ENCODE results near the gene TMEM130. TPM values are rescaled to one million over a fixed set of nuclear protein-coding genes. Genes with fewer than 3 reads are reported as not detected.

TMEM130 gene
- polyA plus RNA-seq, 2 of the 4 experiments (the other 2 are of a cell fraction): 0.25 to 0.41 TPM

DNA sequence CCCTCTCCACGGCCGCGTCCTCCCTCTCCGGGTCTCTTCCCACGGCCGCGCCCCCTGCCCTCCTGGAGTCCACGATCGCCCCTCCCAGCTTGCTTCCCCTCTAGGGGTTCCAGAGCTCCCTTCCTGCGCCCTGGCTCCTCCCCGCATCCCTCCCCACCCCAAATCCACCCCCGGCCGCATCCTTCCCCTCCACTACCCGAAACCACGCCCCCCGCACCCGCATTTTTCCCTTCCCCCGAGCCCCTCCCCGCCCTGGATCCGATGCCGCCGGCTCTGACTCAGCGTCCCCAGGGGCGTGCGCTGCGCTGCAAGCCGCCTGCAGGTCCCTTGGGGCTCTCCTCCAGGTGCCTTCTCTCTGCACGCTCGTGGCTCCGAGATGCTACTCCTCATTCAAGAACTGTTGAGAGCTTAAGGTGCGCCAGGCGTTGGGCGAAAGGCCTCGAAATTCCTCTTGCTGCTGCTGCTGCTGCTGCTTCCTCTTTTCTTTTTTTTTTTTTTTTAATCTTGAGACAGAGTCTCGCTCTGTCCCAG lies 372 bp upstream of the TMEM130 start:
- H3K4me3 ChIP-seq: peak overlapping the region; percentile 88
- no peaks in the 10 kb centered on the region for H3K9me3 ChIP-seq
- H3K27ac ChIP-seq: peak overlapping the region; percentile 72 to 87
- peak; percentile 47 to 70 for DNase-seq (ENCODE audit: low read depth in 1 of 2, low spot score in 1 of 2)
- 13% methylated on average over 9 of the region's 35 CpGs for WGBS (ENCODE audit: missing lambda C conversion rate)
- H3K4me2 ChIP-seq: peak overlapping the region; percentile 100
- POLR2A ChIA-PET: no interaction called here
- peak; percentile 73 to 75 for ATAC-seq
- TF ChIP-seq MAZ (IDR thresholded peaks at IDR 0.05; ENCODE audit: borderline replicate concordance, low read depth, low read length): no peak
- TF ChIP-seq TP53 (CRISPR knock-in tag; IDR thresholded peaks at IDR 0.05): no peak
- TF ChIP-seq PHF8 (IDR thresholded peaks at IDR 0.05; ENCODE audit: borderline replicate concordance, low read depth): no peak
- no peak for TF ChIP-seq HOXB5 (CRISPR knock-in tag; IDR thresholded peaks at IDR 0.05)
- TF ChIP-seq ZFP36 (IDR thresholded peaks at IDR 0.05; ENCODE audit: borderline replicate concordance, partially characterized antibody): no peak
- TF ChIP-seq, protein P1, sequence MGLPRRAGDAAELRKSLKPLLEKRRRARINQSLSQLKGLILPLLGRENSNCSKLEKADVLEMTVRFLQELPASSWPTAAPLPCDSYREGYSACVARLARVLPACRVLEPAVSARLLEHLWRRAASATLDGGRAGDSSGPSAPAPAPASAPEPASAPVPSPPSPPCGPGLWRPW (IDR thresholded peaks at IDR 0.05): no peak
- TF ChIP-seq CHD4 (IDR thresholded peaks at IDR 0.05; ENCODE audit: borderline replicate concordance): no peak
- no peak for TF ChIP-seq KDM1A (IDR thresholded peaks at IDR 0.05; ENCODE audit: low read depth)
- TF ChIP-seq, protein P2, sequence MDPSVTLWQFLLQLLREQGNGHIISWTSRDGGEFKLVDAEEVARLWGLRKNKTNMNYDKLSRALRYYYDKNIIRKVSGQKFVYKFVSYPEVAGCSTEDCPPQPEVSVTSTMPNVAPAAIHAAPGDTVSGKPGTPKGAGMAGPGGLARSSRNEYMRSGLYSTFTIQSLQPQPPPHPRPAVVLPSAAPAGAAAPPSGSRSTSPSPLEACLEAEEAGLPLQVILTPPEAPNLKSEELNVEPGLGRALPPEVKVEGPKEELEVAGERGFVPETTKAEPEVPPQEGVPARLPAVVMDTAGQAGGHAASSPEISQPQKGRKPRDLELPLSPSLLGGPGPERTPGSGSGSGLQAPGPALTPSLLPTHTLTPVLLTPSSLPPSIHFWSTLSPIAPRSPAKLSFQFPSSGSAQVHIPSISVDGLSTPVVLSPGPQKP (IDR thresholded peaks at IDR 0.05; ENCODE audit: low read depth, low read length): no peak
- TF ChIP-seq KDM5A (IDR thresholded peaks at IDR 0.05): no peak
- TF ChIP-seq ESRRA (IDR thresholded peaks at IDR 0.05; ENCODE audit: borderline replicate concordance, low read length): no peak
- no peak for TF ChIP-seq PBX3 (IDR thresholded peaks at IDR 0.05)
- CTCF ChIA-PET: interaction anchor here (0.6 to 1.5 kb wide), 5 partner anchors 8 to 360 kb away, joined by 3 to 8 read pairs (median 3); partner anchors contain the start of gene TRRAP
- peaks cover 9% of the 10 kb centered on the region for H3K4me1 ChIP-seq
- no peak for FAIRE-seq

DNA sequence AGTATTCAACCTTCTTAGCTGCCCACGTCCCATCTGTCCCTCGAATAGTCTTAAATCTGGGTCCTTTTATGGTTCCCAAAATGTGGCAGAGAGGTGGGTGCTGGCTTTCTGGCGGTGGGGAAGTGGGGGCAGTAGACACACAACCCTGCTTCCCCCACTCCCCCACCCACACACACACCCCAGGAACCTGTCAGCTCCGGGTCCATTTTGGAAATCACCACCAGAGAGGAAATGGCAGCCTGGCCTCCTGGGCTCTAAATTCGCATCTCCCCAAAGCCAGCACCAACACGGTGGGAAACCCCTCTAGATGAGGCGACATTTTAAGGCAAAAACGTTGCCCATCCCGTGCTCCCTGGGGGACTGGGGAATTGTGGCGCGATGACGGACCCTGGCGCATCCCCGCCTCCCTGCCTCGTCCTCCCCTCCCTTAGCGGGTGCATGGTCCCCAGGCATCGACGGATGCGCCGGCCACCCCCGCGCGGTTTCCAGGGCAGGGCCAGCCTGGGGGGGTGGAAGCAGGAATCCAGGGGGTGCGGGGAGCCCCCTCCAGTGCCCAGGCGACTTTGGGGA lies 702 bp downstream of the TMEM130 start:
- Histone ChIP-seq H3K4me1 (peaks cover 12% of the 10 kb centered on the region), H3K4me2 (peak overlapping the region; percentile 100), H3K4me3 (peak overlapping the region; percentile 88), H3K27ac (peak overlapping the region in 1 of 2 experiments; percentile 87; a peak in 4 of 6 replicates), H3K9me3 (no peaks in the 10 kb centered on the region)
- 72% methylated on average over 12 of the region's 25 CpGs for WGBS (ENCODE audit: missing lambda C conversion rate)
- DNase-seq (ENCODE audit: low read depth in 1 of 2, low spot score in 1 of 2) (no peak), ATAC-seq (no peak), FAIRE-seq (no peak)
- ChIA-PET POLR2A (no interaction called here), CTCF (interaction anchor here (1.1 to 1.4 kb wide), 2 partner anchors 9 to 11 kb away, joined by 3 to 7 read pairs; partner anchors contain the start of gene TRRAP)
- TF ChIP-seq, protein P3, sequence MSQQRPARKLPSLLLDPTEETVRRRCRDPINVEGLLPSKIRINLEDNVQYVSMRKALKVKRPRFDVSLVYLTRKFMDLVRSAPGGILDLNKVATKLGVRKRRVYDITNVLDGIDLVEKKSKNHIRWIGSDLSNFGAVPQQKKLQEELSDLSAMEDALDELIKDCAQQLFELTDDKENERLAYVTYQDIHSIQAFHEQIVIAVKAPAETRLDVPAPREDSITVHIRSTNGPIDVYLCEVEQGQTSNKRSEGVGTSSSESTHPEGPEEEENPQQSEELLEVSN (IDR thresholded peaks at IDR 0.05; ENCODE audit: borderline replicate concordance, low read depth): no peak
- no peak for TF ChIP-seq HOXB5 (CRISPR knock-in tag; IDR thresholded peaks at IDR 0.05)
- no peak for TF ChIP-seq SMC3 (IDR thresholded peaks at IDR 0.05)
- TF ChIP-seq, protein P4, sequence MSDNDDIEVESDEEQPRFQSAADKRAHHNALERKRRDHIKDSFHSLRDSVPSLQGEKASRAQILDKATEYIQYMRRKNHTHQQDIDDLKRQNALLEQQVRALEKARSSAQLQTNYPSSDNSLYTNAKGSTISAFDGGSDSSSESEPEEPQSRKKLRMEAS (IDR thresholded peaks at IDR 0.05): no peak
- TF ChIP-seq, protein P5, sequence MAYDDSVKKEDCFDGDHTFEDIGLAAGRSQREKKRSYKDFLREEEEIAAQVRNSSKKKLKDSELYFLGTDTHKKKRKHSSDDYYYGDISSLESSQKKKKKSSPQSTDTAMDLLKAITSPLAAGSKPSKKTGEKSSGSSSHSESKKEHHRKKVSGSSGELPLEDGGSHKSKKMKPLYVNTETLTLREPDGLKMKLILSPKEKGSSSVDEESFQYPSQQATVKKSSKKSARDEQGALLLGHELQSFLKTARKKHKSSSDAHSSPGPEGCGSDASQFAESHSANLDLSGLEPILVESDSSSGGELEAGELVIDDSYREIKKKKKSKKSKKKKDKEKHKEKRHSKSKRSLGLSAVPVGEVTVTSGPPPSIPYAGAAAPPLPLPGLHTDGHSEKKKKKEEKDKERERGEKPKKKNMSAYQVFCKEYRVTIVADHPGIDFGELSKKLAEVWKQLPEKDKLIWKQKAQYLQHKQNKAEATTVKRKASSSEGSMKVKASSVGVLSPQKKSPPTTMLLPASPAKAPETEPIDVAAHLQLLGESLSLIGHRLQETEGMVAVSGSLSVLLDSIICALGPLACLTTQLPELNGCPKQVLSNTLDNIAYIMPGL (CRISPR knock-in tag; IDR thresholded peaks at IDR 0.05; ENCODE audit: borderline replicate concordance): no peak
- no peak for TF ChIP-seq TP53 (CRISPR knock-in tag; IDR thresholded peaks at IDR 0.05)
- TF ChIP-seq RCOR1 (IDR thresholded peaks at IDR 0.05; ENCODE audit: low read depth, low read length): no peak
- TF ChIP-seq ZC3H11A (IDR thresholded peaks at IDR 0.05): no peak
- no peak for TF ChIP-seq HOXA7 (CRISPR knock-in tag; IDR thresholded peaks at IDR 0.05)
- TF ChIP-seq HOXB13 (CRISPR knock-in tag; IDR thresholded peaks at IDR 0.05; ENCODE audit: low read depth): no peak
- TF ChIP-seq CEBPB (IDR thresholded peaks at IDR 0.05): no peak
- TF ChIP-seq MYC (IDR thresholded peaks at IDR 0.05; ENCODE audit: borderline replicate concordance, low read length): no peak
- TF ChIP-seq MAFK (IDR thresholded peaks at IDR 0.05; ENCODE audit: partially characterized antibody): no peak
- TF ChIP-seq NPAS2 (CRISPR knock-in tag; IDR thresholded peaks at IDR 0.05; ENCODE audit: borderline replicate concordance): no peak
- TF ChIP-seq CBX2 (IDR thresholded peaks at IDR 0.05; ENCODE audit: borderline replicate concordance, low read depth): no peak
- TF ChIP-seq EHF (CRISPR knock-in tag; IDR thresholded peaks at IDR 0.05): no peak
- no peak for TF ChIP-seq RAD21 (conservative IDR thresholded peaks at IDR 0.05 in 1 of 2, IDR thresholded peaks at IDR 0.05 in 1 of 2)
- no peak for TF ChIP-seq HEYL (CRISPR knock-in tag; IDR thresholded peaks at IDR 0.05)
- no peak for TF ChIP-seq CBX8 (IDR thresholded peaks at IDR 0.05)

Data from A549 (cell line).